ENCODE measurements around the gene EMC10.

Gene EMC10

DNA sequence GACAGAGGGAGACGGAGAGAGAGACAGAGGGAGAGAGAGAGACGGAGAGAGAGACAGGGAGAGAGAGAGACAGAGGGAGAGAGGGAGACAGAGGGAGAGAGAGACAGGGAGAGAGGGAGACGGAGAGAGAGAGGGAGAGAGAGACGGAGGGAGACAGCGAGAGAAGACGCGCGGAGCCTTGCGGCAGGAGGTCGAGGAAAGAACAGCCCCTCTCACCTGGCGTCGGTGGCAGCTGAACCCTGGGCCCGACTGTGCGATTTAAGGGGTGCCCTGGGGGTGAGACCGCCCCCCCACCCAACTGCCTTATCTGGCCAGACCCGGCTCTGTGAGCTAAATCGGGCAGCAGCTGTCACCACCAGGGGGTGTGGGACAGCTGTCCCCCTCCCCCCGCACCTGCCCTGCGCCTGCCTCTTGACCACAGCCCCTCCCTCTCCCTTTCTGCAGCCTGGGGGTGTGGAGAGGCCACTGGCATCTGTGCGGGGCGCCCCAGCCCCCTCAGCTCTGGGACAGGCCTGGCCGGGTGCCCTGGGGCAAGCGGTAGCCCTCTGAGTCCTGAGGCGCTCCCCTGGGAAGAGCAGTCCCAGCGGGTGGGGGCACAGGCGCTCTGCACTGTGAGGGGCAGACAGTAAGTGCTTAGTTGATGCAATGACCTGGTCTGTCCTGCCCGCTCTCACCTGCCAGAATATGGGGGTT is 23.9 kb downstream of the EMC10 start:
- DNase-seq = peak in 2 of 3 experiments; percentile 67 to 74

- DNase-seq = no peak
Observed at GRCh38 chr19:50500753-50501151, 24.4 kb downstream of the EMC10 start.

- no peak for DNase-seq
Observed at GRCh38 chr19:50501186-50501567, 24.9 kb downstream of the EMC10 start.

- DNase-seq = no peak
Observed at GRCh38 chr19:50501568-50502475, 25.5 kb downstream of the EMC10 start.

GRCh38 chr19:50505856-50506611 is 29.7 kb downstream of the EMC10 start:
- no peak for DNase-seq

DNA sequence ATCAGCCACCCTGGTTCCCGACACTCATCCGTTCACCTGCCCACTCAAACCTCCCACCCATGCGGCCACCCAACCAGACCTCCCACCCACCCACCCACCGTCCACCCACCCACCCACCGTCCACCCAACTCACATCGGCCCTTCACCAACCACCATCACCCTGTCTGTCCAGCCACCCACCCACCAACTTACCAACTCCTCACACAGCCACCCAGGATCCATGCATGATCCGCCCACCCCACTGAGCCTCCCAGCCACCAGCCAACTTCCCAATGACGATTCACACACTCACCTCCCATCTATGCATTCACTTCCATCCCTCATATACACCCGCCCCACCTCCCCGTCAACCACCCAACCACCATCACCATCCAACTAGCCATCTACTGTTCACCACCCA is 30.4 kb downstream of the EMC10 start:
- no peak for DNase-seq

DNA sequence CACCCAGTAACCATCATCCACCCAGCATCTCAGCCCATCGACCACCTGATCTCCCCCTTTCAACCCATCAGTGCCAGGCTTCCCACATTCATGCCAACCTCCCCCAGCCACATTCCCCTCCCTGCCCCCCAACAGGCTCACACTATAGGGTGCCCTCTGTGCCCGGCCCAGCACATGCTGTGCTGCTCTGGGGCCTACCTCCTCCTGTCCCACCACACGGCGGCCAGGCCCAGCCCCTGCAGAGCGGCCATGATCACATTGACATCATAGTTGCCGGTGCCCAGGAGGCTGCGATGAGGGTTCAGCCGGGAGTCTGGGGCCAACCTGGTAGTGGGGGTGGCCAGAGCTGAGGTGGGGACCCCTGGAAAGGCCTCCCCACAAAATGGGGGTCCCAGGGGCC is 31.1 kb downstream of the EMC10 start:
- DNase-seq = no peak

DNA sequence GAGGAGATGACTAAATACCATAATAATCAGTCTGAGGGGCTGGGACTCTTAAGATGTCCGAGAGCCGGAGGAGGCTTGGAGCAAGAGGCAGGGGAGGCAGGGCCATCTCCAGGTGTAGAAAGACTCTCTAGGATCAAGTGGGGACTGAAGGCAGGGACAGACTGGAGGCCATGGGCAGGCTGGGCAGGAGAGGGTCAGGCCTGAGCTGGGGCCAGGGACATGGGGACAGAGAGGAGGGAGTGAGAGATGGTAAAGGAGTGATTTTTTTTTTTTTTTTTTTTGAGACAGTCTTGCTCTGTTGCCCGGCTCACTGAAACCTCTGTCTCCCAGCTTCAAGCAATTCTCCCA is 32.5 kb downstream of the EMC10 start:
- no peak for DNase-seq

- no peak for DNase-seq
Observed at GRCh38 chr19:50509366-50509765, 33.1 kb downstream of the EMC10 start.

DNA sequence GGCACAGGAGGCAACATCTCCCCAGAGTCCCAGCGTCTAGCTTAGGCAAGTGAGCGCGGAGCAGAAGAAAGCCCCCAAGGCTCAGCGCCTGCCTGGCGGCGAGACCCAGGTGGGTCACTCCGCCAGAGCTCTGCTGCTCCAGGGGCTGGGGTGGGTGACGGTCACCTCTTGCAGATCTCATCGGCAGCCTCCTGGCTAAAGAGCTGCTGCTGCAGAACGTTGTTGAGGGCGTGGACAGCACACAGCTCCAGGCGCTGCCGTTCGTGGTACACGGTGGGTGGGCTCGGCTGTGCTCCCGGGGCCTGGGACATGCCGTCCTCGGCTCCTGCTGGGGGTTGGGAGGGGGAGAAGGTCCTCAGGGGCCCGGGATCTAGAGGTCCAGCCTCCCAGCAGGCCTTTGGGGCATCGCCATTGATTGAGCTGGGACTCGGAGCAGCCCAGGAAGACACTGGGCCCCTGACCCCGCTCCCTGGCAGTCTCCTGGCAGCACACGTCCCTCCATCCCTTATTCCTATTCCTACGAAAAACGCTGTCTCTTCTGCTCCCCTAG is 33.9 kb downstream of the EMC10 start:
- DNase-seq = peak in 1 of 3 experiments; percentile 82

DNA sequence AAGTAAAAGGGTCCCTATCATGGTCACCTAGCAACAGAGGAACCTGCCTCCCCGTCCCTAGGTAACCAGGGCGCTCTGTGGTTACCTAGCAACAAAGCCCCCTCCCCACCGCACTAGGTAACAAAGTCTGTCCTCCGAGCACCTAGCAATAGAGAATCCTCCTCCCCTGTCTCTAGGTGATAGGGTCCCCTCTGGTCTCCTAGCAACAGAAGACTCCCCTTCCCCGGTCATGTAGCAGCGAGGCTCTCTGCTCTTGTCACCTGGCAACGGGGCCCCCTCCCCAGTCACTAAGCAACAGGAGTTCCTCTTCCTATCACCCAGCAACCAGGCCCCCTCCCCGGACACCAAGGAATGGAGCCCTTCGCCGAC is 34.4 kb downstream of the EMC10 start:
- peak in 2 of 3 experiments; percentile 99 for DNase-seq

DNA sequence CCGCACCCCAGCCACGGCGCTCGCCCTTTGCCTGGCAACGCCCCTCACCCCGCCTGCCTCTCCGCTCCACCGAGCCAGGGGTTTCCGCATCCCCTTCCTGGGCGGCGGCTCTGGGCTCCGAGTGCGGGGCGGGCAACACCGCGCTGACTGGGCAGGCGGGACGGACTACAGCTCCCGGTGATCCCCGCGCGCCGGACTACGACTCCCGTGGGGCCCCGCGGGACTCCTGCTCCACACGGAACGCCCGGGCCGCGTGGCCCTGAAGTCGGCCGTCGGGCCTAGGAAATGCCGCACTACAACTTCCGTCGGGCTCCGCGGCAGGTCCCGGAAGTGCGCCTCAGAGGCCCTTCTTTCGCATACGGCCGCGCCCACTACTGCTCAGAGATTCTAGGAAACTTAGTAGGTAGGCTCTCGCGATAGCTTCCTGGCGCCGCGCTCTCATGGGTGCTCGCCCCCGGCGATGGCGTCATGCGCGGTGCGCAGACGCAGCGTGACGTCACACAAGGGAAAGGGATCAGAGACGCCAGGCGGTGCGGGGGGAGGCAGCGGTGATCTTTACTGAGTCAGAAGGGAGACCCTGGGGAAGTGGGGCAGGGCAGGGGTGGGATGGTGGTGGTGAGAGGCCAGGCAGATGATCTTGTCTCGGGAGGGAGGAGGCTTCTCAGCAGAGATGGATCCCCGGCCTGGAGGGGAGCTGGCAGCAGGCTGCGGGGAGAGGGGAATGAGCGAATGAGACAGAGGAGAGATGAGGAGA is 34.9 kb downstream of the EMC10 start, which contains the start of gene JOSD2:
Gene JOSD2 (minus strand): TSS at position 123 of the 754 bp plus-strand sequence. CDS start 760 bp downstream, outside the sequence.
- DNase-seq = peak; percentile 99

- DNase-seq = no peak
Observed at GRCh38 chr19:50512112-50512998, 36.0 kb downstream of the EMC10 start.

DNA sequence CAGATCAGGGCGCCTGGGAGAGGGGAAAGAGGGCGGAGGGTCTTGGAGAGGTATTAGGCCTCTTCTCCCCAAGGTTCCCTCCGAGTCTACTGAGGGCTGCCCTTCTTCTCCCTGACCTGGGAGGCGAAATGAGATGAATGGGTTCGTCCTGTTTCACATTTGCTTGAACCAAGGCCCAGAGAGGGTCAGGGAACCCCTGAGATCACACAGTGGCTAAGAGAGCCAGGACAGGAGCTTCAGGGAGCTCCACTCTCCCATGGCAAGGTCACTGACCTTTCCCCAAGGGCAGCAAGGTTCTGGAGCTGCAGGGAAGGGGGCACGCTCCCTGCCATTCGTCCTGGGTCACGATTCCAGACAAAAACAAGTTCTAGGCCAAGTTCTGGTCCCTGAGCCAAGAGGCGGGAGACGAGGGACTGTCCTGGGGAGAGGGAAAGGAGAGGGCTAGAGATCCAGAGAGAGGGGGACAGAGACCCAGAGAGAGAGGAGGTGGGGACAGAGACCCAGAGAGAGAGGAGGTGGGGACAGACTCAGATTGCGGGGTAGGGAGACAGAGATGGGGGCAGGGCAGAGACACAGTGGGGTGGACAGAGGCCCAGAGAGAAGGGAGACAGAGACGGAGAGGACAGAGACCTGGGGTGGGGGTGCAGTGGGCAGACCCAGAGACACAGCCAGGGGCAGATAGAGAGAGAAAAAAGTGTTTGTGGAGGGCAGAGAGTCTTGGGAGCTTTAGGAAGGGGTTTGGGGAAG is 36.9 kb downstream of the EMC10 start:
- DNase-seq = no peak

GRCh38 chr19:50513746-50514345 is 37.5 kb downstream of the EMC10 start, which contains the start of gene ASPDH:
Gene ASPDH (minus strand): TSS chr19:50513913. CDS start chr19:50513823, 90 bp downstream.
- DNase-seq = peak in 1 of 3 experiments; percentile 36

GRCh38 chr19:50514346-50515167 is 38.2 kb downstream of the EMC10 start:
- DNase-seq = peak; percentile 5 to 95 (median 88)

DNA sequence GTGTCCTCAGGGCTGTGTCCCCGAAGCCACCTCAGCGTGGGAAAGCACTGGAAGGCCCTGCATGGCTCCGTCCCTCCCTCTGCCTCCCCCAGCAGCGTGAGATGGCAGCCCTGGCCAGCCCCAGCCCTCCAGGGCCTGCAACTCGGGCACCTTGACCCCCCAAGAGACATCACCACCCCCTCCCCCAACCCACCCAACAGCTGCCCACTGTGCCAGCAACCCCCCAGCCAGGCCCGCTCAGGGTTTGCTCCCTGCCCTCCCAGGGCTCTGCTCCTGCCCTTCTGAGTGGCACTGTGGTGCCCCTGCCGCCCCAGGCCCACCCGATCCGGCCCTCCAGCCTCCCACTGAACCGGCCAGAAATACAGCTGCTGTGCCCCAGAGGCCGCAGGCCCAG is 38.9 kb downstream of the EMC10 start:
- no peak for DNase-seq

DNA sequence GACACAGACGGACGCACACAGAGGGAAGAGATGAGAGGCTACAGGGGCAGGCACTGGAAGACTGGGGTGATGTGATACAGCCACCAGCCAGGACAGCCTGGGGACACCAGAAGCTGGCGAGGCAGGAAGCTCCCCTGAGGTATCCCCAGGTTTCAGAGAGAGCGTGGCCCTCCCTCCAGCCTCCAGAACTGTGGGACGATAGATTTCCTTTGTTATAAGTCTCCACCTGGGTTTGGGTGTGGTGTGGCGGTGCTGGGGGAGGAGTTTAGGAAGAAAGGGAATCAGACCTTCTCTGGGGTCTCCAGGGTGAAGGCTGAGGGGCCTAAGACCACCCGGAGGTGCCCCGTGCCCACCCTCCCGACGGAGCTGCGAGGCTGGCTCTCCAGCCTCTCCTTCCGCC is 40.1 kb downstream of the EMC10 start:
- DNase-seq = no peak

Measured in NCI-H1417 (cell line).